ENCODE results near the gene CTLA4. TPM values are rescaled to one million over a fixed set of nuclear protein-coding genes. Genes with fewer than 3 reads are reported as not detected.

CTLA4 gene
- total and polyA plus RNA-seq, 7 experiments from 2014 or later, result 1.9 to 36.7 (median 10.7) TPM

GRCh38 chr2:203853271-203853670, 14.3 kb upstream of the CTLA4 start:
- CTCF ChIA-PET, result interaction anchor here (1.5 to 1.6 kb wide), 2 partner anchors 16 to 56 kb away, joined by 5 read pairs; no protein-coding TSS in a partner anchor
- Mint-ChIP-seq H3K27me3 (no peaks in the 10 kb centered on the region), H3K4me1 (peaks cover 13 to 48% (median 28%) of the 10 kb centered on the region in 7 donors), H3K27ac (peak overlapping the region in 8 of 9 donors; percentile 50 to 88 (median 67)), H3K9me3 (peaks cover 0 to 6% (median 0%) of the 10 kb centered on the region in 11 donors), H3K36me3 (peaks cover 0 to 3% (median 0%) of the 10 kb centered on the region in 5 donors), H3K4me3 (peak overlapping the region in 9 of 10 donors; percentile 58 to 81 (median 67))
- no peaks in the 10 kb centered on the region for H3K9me3 ChIP-seq (ENCODE audit: control insufficient read depth in 2 of 3, low read length in 3 of 3)
- peak overlapping the region; percentile 20 for H3K4me3 ChIP-seq (ENCODE audit: low read length)
- H3K27me3 ChIP-seq (ENCODE audit: control insufficient read depth in 2 of 2, insufficient read depth in 2 of 2, low read length in 2 of 2), result no peaks in the 10 kb centered on the region
- ATAC-seq (no peak), DNase-seq (no peak)
- no peaks in the 10 kb centered on the region for H3K36me3 ChIP-seq (ENCODE audit: control insufficient read depth in 2 of 3, insufficient read depth in 3 of 3, low read length in 3 of 3)
- intact Hi-C loops (cut with micrococcal nuclease), result loop anchor here (2.0 kb wide), 2 partner anchors 14 to 16 kb away; partner anchors contain the start of gene CTLA4 (in 1 of the 2)
- POLR2A ChIA-PET, result interaction anchor here (0.6 to 7.3 kb wide), 3 partner anchors 16 to 56 kb away, joined by 4 to 79 read pairs (median 4); partner anchors contain the start of gene CTLA4
- peaks cover 0 to 2% of the 10 kb centered on the region in 2 donors for H3K4me1 ChIP-seq (ENCODE audit: control insufficient read depth in 2 of 2, insufficient read depth in 2 of 2, low read length in 2 of 2)
- peak overlapping the region; percentile 56 for H3K27ac ChIP-seq (ENCODE audit: low read depth, low read length)

- Mint-ChIP-seq H3K27ac (peak overlapping the region; percentile 6 to 88 (median 73)), H3K4me3 (peak overlapping the region; percentile 58 to 78 (median 66)), H3K9me3 (peaks cover 0 to 6% (median 0%) of the 10 kb centered on the region in 11 donors), H3K36me3 (peaks cover 0 to 8% (median 0%) of the 10 kb centered on the region in 5 donors), H3K27me3 (no peaks in the 10 kb centered on the region), H3K4me1 (peaks cover 17 to 52% (median 32%) of the 10 kb centered on the region in 7 donors)
- Histone ChIP-seq H3K36me3 (ENCODE audit: control insufficient read depth in 2 of 3, insufficient read depth in 3 of 3, low read length in 3 of 3) (no peaks in the 10 kb centered on the region), H3K4me3 (ENCODE audit: low read length) (peak overlapping the region; percentile 20), H3K9me3 (ENCODE audit: control insufficient read depth in 2 of 3, low read length in 3 of 3) (no peaks in the 10 kb centered on the region), H3K27ac (ENCODE audit: low read depth, low read length) (peak overlapping the region; percentile 56), H3K27me3 (ENCODE audit: control insufficient read depth in 2 of 2, insufficient read depth in 2 of 2, low read length in 2 of 2) (no peaks in the 10 kb centered on the region), H3K4me1 (ENCODE audit: control insufficient read depth in 2 of 2, insufficient read depth in 2 of 2, low read length in 2 of 2) (peaks cover 0 to 5% of the 10 kb centered on the region in 2 donors)
- DNase-seq (no peak), ATAC-seq (no peak)
- ChIA-PET CTCF (interaction anchor here (1.5 to 1.6 kb wide), 2 partner anchors 15 to 56 kb away, joined by 5 read pairs; no protein-coding TSS in a partner anchor), POLR2A (interaction anchor here (0.6 to 7.3 kb wide), 6 partner anchors 16 to 1037 kb away, joined by 3 to 79 read pairs (median 4); partner anchors contain the start of gene CTLA4)
- intact Hi-C loops (cut with micrococcal nuclease), result loop anchor here (2.0 kb wide), 2 partner anchors 13 to 15 kb away; partner anchors contain the start of gene CTLA4 (in 1 of the 2)
Measured at GRCh38 chr2:203853722-203854121, 13.8 kb upstream of the CTLA4 start.

- DNase-seq (no peak), ATAC-seq (no peak)
- Histone ChIP-seq H3K4me1 (ENCODE audit: control insufficient read depth in 2 of 2, insufficient read depth in 2 of 2, low read length in 2 of 2) (peaks cover 3 to 5% of the 10 kb centered on the region in 2 donors), H3K27ac (ENCODE audit: low read depth, low read length) (no peak overlapping the region), H3K36me3 (ENCODE audit: control insufficient read depth in 2 of 3, insufficient read depth in 3 of 3, low read length in 3 of 3) (no peaks in the 10 kb centered on the region), H3K9me3 (ENCODE audit: control insufficient read depth in 2 of 3, low read length in 3 of 3) (no peaks in the 10 kb centered on the region), H3K27me3 (ENCODE audit: control insufficient read depth in 2 of 2, insufficient read depth in 2 of 2, low read length in 2 of 2) (no peaks in the 10 kb centered on the region), H3K4me3 (ENCODE audit: low read length) (no peak overlapping the region)
- Mint-ChIP-seq H3K9me3 (peaks cover 0 to 4% (median 0%) of the 10 kb centered on the region in 11 donors), H3K27ac (peak overlapping the region in 1 of 9 donors; percentile 15), H3K36me3 (peaks cover 0 to 12% (median 0%) of the 10 kb centered on the region in 5 donors), H3K4me1 (peaks cover 26 to 67% (median 46%) of the 10 kb centered on the region in 7 donors), H3K27me3 (no peaks in the 10 kb centered on the region), H3K4me3 (no peak overlapping the region)
- ChIA-PET POLR2A (interaction anchor here (1.7 to 7.3 kb wide), 2 partner anchors 14 to 21 kb away, joined by 4 to 79 read pairs; partner anchors contain the start of gene CTLA4), CTCF (interaction anchor here (0.9 to 1.0 kb wide), 2 partner anchors 40 to 54 kb away, joined by 3 to 4 read pairs; no protein-coding TSS in a partner anchor)
- intact Hi-C loops (cut with micrococcal nuclease), result no loop called here
Measured at GRCh38 chr2:203855274-203855673, 12.3 kb upstream of the CTLA4 start.

- peaks cover 0 to 12% (median 0%) of the 10 kb centered on the region in 5 donors for H3K36me3 Mint-ChIP-seq
- Histone ChIP-seq H3K27me3 (ENCODE audit: control insufficient read depth in 2 of 2, insufficient read depth in 2 of 2, low read length in 2 of 2) (no peaks in the 10 kb centered on the region), H3K36me3 (ENCODE audit: control insufficient read depth in 2 of 3, insufficient read depth in 3 of 3, low read length in 3 of 3) (no peaks in the 10 kb centered on the region), H3K4me3 (ENCODE audit: low read length) (no peak overlapping the region), H3K9me3 (ENCODE audit: control insufficient read depth in 2 of 3, low read length in 3 of 3) (no peaks in the 10 kb centered on the region), H3K27ac (ENCODE audit: low read depth, low read length) (no peak overlapping the region), H3K4me1 (ENCODE audit: control insufficient read depth in 2 of 2, insufficient read depth in 2 of 2, low read length in 2 of 2) (peaks cover 3 to 5% of the 10 kb centered on the region in 2 donors)
- no peaks in the 10 kb centered on the region for H3K27me3 Mint-ChIP-seq
- DNase-seq, result no peak
- ChIA-PET POLR2A (interaction anchor here (1.1 to 7.3 kb wide), 2 partner anchors 12 to 17 kb away, joined by 3 to 79 read pairs; partner anchors contain the start of gene CTLA4), CTCF (interaction anchor here (0.6 to 1.7 kb wide), 8 partner anchors 8 to 569 kb away, joined by 3 to 18 read pairs (median 3); no protein-coding TSS in a partner anchor)
- intact Hi-C loops (cut with micrococcal nuclease), result loop anchor here (1.0 to 2.0 kb wide), 2 partner anchors 51 to 52 kb away; no protein-coding TSS in a partner anchor
- no peak overlapping the region for H3K4me3 Mint-ChIP-seq
- H3K4me1 Mint-ChIP-seq, result peaks cover 31 to 73% (median 54%) of the 10 kb centered on the region in 7 donors
- no peak overlapping the region for H3K27ac Mint-ChIP-seq
- peaks cover 0 to 4% (median 0%) of the 10 kb centered on the region in 11 donors for H3K9me3 Mint-ChIP-seq
- ATAC-seq, result no peak
Measured at GRCh38 chr2:203857656-203858055, 9.9 kb upstream of the CTLA4 start.

- Histone ChIP-seq H3K4me1 (ENCODE audit: control insufficient read depth in 2 of 2, insufficient read depth in 2 of 2, low read length in 2 of 2) (peaks cover 3 to 5% of the 10 kb centered on the region in 2 donors), H3K9me3 (ENCODE audit: control insufficient read depth in 2 of 3, low read length in 3 of 3) (no peaks in the 10 kb centered on the region), H3K27me3 (ENCODE audit: control insufficient read depth in 2 of 2, insufficient read depth in 2 of 2, low read length in 2 of 2) (no peaks in the 10 kb centered on the region), H3K4me3 (ENCODE audit: low read length) (no peak overlapping the region), H3K27ac (ENCODE audit: low read depth, low read length) (no peak overlapping the region), H3K36me3 (ENCODE audit: control insufficient read depth in 2 of 3, insufficient read depth in 3 of 3, low read length in 3 of 3) (no peaks in the 10 kb centered on the region)
- H3K36me3 Mint-ChIP-seq, result peaks cover 0 to 12% (median 0%) of the 10 kb centered on the region in 5 donors
- peak overlapping the region in 2 of 9 donors; percentile 77 to 87 for H3K27ac Mint-ChIP-seq
- H3K4me1 Mint-ChIP-seq, result peaks cover 30 to 67% (median 48%) of the 10 kb centered on the region in 7 donors
- H3K27me3 Mint-ChIP-seq, result no peaks in the 10 kb centered on the region
- intact Hi-C loops (cut with micrococcal nuclease), result loop anchor here in 1 of 2 donors (1.0 kb wide), 1 partner anchor 51 kb away; no protein-coding TSS in a partner anchor
- peak; percentile 65 for ATAC-seq
- ChIA-PET CTCF (interaction anchor here (0.6 to 1.7 kb wide), 4 partner anchors 9 to 376 kb away, joined by 3 to 18 read pairs (median 6); no protein-coding TSS in a partner anchor), POLR2A (interaction anchor here (1.1 to 7.3 kb wide), 2 partner anchors 11 to 17 kb away, joined by 3 to 79 read pairs; partner anchors contain the start of gene CTLA4)
- H3K4me3 Mint-ChIP-seq, result no peak overlapping the region
- peaks cover 0 to 4% (median 0%) of the 10 kb centered on the region in 11 donors for H3K9me3 Mint-ChIP-seq
- DNase-seq, result peak in 3 of 9 donors; percentile 29 to 39 (median 38)
Measured at GRCh38 chr2:203858176-203858575, 9.4 kb upstream of the CTLA4 start.

- peaks cover 3 to 5% of the 10 kb centered on the region in 2 donors for H3K4me1 ChIP-seq (ENCODE audit: control insufficient read depth in 2 of 2, insufficient read depth in 2 of 2, low read length in 2 of 2)
- DNase-seq, result no peak
- no peak overlapping the region for H3K27ac ChIP-seq (ENCODE audit: low read depth, low read length)
- no peaks in the 10 kb centered on the region for H3K27me3 ChIP-seq (ENCODE audit: control insufficient read depth in 2 of 2, insufficient read depth in 2 of 2, low read length in 2 of 2)
- Mint-ChIP-seq H3K36me3 (peaks cover 0 to 12% (median 3%) of the 10 kb centered on the region in 5 donors), H3K9me3 (peaks cover 0 to 8% (median 0%) of the 10 kb centered on the region in 11 donors), H3K27me3 (no peaks in the 10 kb centered on the region), H3K4me1 (peaks cover 25 to 57% (median 39%) of the 10 kb centered on the region in 7 donors), H3K4me3 (peak overlapping the region in 1 of 10 donors; percentile 53), H3K27ac (peak overlapping the region in 7 of 9 donors; percentile 10 to 87 (median 29))
- ChIA-PET CTCF (interaction anchor here (0.6 to 2.1 kb wide), 5 partner anchors 9 to 425 kb away, joined by 3 to 6 read pairs (median 4); partner anchors contain the start of gene CTLA4), POLR2A (interaction anchor here (1.0 to 3.2 kb wide), 4 partner anchors 10 to 50 kb away, joined by 3 to 20 read pairs (median 4); partner anchors contain the start of gene CTLA4)
- ATAC-seq, result no peak
- intact Hi-C loops (cut with micrococcal nuclease), result no loop called here
- no peak overlapping the region for H3K4me3 ChIP-seq (ENCODE audit: low read length)
- no peaks in the 10 kb centered on the region for H3K36me3 ChIP-seq (ENCODE audit: control insufficient read depth in 2 of 3, insufficient read depth in 3 of 3, low read length in 3 of 3)
- H3K9me3 ChIP-seq (ENCODE audit: control insufficient read depth in 2 of 3, low read length in 3 of 3), result no peaks in the 10 kb centered on the region
Measured at GRCh38 chr2:203859030-203859789, 8.4 kb upstream of the CTLA4 start.
